Smooth muscle cell (in vitro differentiated cells): Measurements from ENCODE around the gene AKAP1. TPM values are rescaled to one million over a fixed set of nuclear protein-coding genes. Genes with fewer than 3 reads are reported as not detected.

Experiments
- DNase-seq: peaks from one replicate; lab custom pipeline; 2025; ENCODE audit not compliant: unreplicated experiment; lab: John Stamatoyannopoulos, UW
- H2AFZ ChIP-seq: fragments of 200-600 bp; sonication (generic); 2 replicates; pipeline ENCODE4 v1.6.0; 2016; ENCODE audit warnings: antibody characterized with exemption, low read depth, mild to moderate bottlenecking
- H3F3A ChIP-seq: fragments of 200-600 bp; sonication (generic); 2 replicates; pipeline ENCODE4 v1.6.0; 2017; ENCODE audit warnings: antibody characterized with exemption, low read depth
- H3K27ac ChIP-seq: fragments of 200-600 bp; sonication (generic); 2 replicates; pipeline ENCODE4 v1.5.1; 2016; ENCODE audit warnings: low read depth, mild to moderate bottlenecking
- H3K27me3 ChIP-seq: fragments of 200-600 bp; sonication (generic); 2 replicates; pipeline ENCODE4 v1.6.1; 2016; ENCODE audit warnings: low read depth, mild to moderate bottlenecking
- H3K36me3 ChIP-seq: fragments of 200-600 bp; sonication (generic); 2 replicates; pipeline ENCODE4 v1.5.1; 2016; ENCODE audit warnings: low read depth
- H3K4me1 ChIP-seq: fragments of 200-600 bp; sonication (generic); 2 replicates; pipeline ENCODE4 v1.5.1; 2016; ENCODE audit warnings: low read depth
- H3K4me2 ChIP-seq: fragments of 200-600 bp; sonication (generic); 2 replicates; pipeline ENCODE4 v1.6.0; 2016; ENCODE audit warnings: mild to moderate bottlenecking
- H3K4me3 ChIP-seq: fragments of 200-600 bp; sonication (generic); 2 replicates; pipeline ENCODE4 v1.5.1; 2016; ENCODE audit warnings: mild to moderate bottlenecking
- H3K79me2 ChIP-seq: fragments of 200-600 bp; sonication (generic); 2 replicates; pipeline ENCODE4 v1.6.0; 2016; ENCODE audit warnings: low read depth, mild to moderate bottlenecking
- H3K9ac ChIP-seq: fragments of 200-600 bp; sonication (generic); 2 replicates; pipeline ENCODE4 v1.6.0; 2016; ENCODE audit warnings: low read depth
- H3K9me3 ChIP-seq: fragments of 200-600 bp; sonication (generic); replicated peaks from 2 replicates; pipeline ENCODE4 v1.5.1; 2016; ENCODE audit warnings: low read depth
- H4K20me1 ChIP-seq: fragments of 200-600 bp; sonication (generic); 2 replicates; pipeline ENCODE4 v1.6.0; 2016; ENCODE audit warnings: low read depth
- WGBS: methylation state at CpG from one replicate; pipeline ENCODE4 v1.1.7; 2016; ENCODE audit warnings: low lambda C conversion rate; 5-methylcytosine and 5-hydroxymethylcytosine counted together
- polyA plus RNA-seq: library from polyadenylated mRNA; unstranded; fragments of >200 nt; fragmentation: Nextera tagmentation; extraction: Ambion mirVana; gene quantifications from 2 replicates; pipeline ENCODE4 v1.2.1, GENCODE V29; 2016
- total RNA-seq: library from RNA; depleted of rRNA; stranded (reverse); fragments of >200 nt; gene quantifications from 2 replicates; pipeline ENCODE4 v1.2.3, GENCODE V29; 2014
- TF ChIP-seq, protein P1 (sequence below): fragments of 200-600 bp; sonication (generic); IDR thresholded peaks from 2 replicates; pipeline ENCODE4 v1.5.1; 2017; ENCODE audit warnings: borderline replicate concordance, mild to moderate bottlenecking, antibody characterized with exemption; ENCODE audit not compliant: insufficient read depth, poor library complexity, severe bottlenecking

Gene AKAP1
- total and polyA plus RNA-seq, 2 experiments from 2014 or later, result 5.8 to 6.2 TPM

DNA sequence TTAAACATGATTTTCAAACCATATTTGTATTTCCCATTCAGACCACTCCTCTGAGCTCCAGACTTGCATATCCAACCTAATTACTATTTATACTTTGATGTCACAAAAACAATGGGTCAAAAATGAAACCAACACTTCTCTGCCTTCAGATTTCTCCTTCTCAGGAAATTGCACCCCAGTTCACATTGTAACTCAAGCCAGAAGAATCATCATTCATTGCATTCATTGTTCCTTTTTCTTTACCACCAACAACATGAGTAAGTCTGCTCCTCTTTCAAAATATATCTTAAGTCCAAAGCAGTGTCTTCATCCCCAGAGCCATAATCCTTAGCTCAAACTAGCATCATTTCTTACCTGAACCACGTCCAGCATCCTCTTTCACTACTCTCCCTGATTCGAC, 2.6 kb upstream of the AKAP1 start:
- no peak overlapping the region for H3K4me3 ChIP-seq
- H3K4me1 ChIP-seq, result peaks cover 4% of the 10 kb centered on the region
- H2AFZ ChIP-seq, result no peak overlapping the region
- H3K79me2 ChIP-seq, result no peaks in the 10 kb centered on the region
- WGBS, result 90% methylated on average over 2 of the region's 2 CpGs
- no peak overlapping the region for H3K4me2 ChIP-seq
- H3K9me3 ChIP-seq, result no peaks in the 10 kb centered on the region
- H3K36me3 ChIP-seq, result no peaks in the 10 kb centered on the region
- TF ChIP-seq, protein P1, sequence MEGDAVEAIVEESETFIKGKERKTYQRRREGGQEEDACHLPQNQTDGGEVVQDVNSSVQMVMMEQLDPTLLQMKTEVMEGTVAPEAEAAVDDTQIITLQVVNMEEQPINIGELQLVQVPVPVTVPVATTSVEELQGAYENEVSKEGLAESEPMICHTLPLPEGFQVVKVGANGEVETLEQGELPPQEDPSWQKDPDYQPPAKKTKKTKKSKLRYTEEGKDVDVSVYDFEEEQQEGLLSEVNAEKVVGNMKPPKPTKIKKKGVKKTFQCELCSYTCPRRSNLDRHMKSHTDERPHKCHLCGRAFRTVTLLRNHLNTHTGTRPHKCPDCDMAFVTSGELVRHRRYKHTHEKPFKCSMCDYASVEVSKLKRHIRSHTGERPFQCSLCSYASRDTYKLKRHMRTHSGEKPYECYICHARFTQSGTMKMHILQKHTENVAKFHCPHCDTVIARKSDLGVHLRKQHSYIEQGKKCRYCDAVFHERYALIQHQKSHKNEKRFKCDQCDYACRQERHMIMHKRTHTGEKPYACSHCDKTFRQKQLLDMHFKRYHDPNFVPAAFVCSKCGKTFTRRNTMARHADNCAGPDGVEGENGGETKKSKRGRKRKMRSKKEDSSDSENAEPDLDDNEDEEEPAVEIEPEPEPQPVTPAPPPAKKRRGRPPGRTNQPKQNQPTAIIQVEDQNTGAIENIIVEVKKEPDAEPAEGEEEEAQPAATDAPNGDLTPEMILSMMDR, result no peak
- peaks cover 4% of the 10 kb centered on the region for H3F3A ChIP-seq
- H3K9ac ChIP-seq, result no peak overlapping the region
- no peak for DNase-seq
- H3K27ac ChIP-seq, result no peak overlapping the region
- H3K27me3 ChIP-seq, result no peaks in the 10 kb centered on the region
- no peaks in the 10 kb centered on the region for H4K20me1 ChIP-seq

DNA sequence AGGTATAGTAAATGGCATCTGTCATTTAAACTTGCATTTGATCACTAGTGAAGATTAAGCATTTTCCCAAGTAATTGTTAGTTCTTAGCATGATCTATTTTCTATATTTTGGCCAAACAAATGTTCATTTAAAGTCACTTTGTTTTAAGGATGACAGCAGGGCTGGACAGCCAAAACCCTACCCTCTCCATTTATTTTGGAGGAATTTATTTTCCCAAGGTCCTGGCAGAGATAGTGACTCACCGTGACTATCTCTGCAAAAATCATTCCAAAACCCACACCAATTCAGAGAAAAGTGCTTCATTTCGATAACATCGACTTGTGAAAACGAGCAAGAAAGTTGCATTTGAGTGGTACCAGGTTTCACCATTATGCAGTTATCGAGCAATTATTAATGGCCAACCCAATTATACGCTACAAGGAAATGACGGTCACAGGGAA, 665 bp upstream of the AKAP1 start:
- peaks cover 4% of the 10 kb centered on the region for H3F3A ChIP-seq
- H3K27me3 ChIP-seq, result no peaks in the 10 kb centered on the region
- H3K27ac ChIP-seq, result peak overlapping the region; percentile 87
- peaks cover 6% of the 10 kb centered on the region for H4K20me1 ChIP-seq
- peak overlapping the region; percentile 98 for H3K4me3 ChIP-seq
- H3K79me2 ChIP-seq, result no peaks in the 10 kb centered on the region
- peaks cover 4% of the 10 kb centered on the region for H3K4me1 ChIP-seq
- H2AFZ ChIP-seq, result peak overlapping the region; percentile 99
- H3K36me3 ChIP-seq, result no peaks in the 10 kb centered on the region
- 0% methylated on average over 7 of the region's 7 CpGs for WGBS
- TF ChIP-seq, protein P1, result no peak
- no peak for DNase-seq
- H3K9ac ChIP-seq, result peak overlapping the region; percentile 97
- H3K4me2 ChIP-seq, result peak overlapping the region; percentile 90
- H3K9me3 ChIP-seq, result no peaks in the 10 kb centered on the region

DNA sequence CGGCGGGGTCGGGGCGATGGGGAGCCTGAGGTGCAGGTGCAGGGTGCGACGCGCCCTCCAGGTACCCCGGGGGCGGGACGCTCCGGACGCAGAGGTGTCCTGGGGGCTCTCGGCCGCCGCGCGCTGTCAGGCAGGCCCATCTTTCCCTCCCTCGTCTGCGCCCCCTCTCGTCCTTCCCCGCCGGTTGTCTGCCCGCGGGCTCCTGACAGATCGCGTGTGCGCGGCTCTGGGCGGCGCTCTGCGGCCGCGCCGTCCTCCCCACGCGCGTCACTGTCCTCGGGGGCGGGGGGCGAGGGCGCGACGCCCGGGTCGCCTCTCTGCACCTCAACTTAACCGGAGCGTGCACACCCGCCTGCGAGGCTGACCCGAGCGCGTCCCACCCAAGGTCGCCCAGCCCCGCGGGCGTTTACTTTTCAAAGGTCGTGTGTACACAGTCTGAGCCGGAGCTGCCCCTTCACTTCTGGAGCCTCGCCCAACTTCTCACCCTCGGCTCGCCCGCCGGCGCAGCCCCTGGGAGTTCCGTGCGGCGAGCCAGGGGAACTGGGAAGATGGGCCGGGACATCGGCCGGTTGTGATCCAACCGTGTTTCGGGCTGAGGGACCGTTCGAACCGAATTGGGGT, 512 bp downstream of the AKAP1 start:
- peak; percentile 58 for DNase-seq
- Histone ChIP-seq H3K27me3 (no peaks in the 10 kb centered on the region), H4K20me1 (peaks cover 16% of the 10 kb centered on the region), H3K9ac (peak overlapping the region; percentile 23), H3K36me3 (no peaks in the 10 kb centered on the region), H3K79me2 (no peaks in the 10 kb centered on the region), H3K9me3 (no peaks in the 10 kb centered on the region), H2AFZ (peak overlapping the region; percentile 68), H3K4me1 (peaks cover 4% of the 10 kb centered on the region), H3K4me2 (peak overlapping the region; percentile 98), H3F3A (peaks cover 4% of the 10 kb centered on the region), H3K4me3 (peak overlapping the region; percentile 98), H3K27ac (no peak overlapping the region)
- TF ChIP-seq, protein P1, result peak; percentile 13
- 1% methylated on average over 49 of the region's 75 CpGs for WGBS
